ENCODE measurements around the gene PDIA4.

GRCh38 chr7:148987751-148988512 is 40.4 kb downstream of the PDIA4 start:
- no peak for TF ChIP-seq CTCF (IDR thresholded peaks at IDR 0.05)
- no peak for TF ChIP-seq POLR2A (IDR thresholded peaks at IDR 0.05)

All from uterus (tissue), 2 donors.